Inflammatory macrophage (primary cell): ENCODE measurements around the gene COMTD1.

ENCODE experiments used
- DNase-seq, 2 donors: peaks; one replicate each; pipeline ENCODE4 v3.0.0-alpha.2; 2020 to 2022

The COMTD1 gene

GRCh38 chr10:75245354-75246250, 9.8 kb upstream of the COMTD1 start:
- no peak for DNase-seq

- DNase-seq: no peak
Observed at GRCh38 chr10:75244487-75245353, 9.0 kb upstream of the COMTD1 start.

- DNase-seq: no peak
Observed at GRCh38 chr10:75243426-75243825, 7.7 kb upstream of the COMTD1 start.

GRCh38 chr10:75240329-75241076, 4.7 kb upstream of the COMTD1 start:
- DNase-seq: no peak

DNA sequence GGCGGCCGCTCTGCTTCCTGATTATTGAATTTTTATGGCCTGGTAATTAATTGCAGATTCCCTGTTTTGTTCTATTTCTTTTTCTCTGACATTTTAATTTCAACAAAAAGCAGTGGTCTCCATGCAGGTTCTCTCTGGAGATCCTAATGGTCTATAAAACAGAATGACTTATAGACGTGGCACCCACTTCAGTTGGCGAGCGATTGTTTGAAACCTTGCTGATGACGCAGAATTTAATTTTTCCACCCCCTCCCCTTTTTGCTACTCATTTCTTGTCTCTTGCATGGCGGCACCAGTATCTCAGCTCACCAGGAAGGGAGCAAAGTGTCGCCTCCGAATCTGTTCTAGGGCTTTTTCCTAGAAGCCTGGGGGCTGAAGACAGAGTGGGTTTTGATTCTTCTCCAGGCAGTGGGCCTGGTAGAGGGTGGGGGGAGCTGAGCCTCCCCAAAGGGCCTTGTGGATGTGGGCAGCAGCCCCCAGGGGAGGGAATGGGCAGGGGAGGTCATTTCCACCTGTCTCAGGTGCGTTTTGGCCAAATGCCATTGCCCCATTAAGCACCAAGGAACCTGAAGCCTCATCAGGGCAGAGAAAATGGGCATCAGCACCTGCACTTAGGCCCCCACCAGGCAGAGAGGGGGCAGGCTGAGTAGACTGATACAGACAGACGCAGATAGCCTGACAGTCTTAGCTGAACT, 3.5 kb upstream of the COMTD1 start:
- DNase-seq: no peak

- no peak for DNase-seq
Observed at GRCh38 chr10:75238182-75239095, 2.7 kb upstream of the COMTD1 start.

GRCh38 chr10:75236178-75236825, 545 bp upstream of the COMTD1 start:
- DNase-seq: no peak

DNA sequence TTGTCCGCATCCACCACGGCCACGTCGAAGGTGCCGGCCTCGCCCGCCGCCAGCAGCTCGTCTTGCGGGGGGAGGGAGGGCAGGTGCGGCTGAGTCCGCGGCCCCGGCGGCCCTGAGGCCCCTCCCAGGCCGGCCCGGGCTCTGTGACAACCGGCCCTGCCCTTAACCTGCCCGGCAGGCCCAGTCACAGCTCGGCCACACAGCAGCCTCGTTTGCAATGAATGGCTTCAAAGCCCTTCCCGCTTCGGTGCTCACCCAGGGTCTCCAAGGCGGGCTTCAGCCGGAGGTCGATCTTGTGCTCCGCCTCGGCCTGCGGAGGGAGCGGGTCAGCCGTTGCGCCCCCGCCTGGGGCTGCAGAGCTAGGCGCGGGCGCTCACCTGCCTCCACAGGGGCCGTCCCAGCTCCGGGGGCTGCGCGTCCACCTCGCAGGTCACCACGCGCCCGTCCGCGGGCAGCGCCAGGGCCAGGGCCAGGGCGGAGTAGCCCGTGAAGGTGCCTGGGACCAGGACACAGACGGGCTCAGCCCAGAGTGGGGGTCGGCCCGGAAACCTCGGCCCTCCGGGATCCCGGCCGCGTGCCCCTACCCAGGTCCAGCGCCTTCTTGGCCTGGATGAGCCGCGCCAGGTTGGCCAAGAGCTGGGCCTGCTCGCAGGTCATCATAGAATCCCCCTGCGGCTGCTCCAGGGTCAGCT, 928 bp downstream of the COMTD1 start:
- no peak for DNase-seq

GRCh38 chr10:75234017-75234682, 1.6 kb downstream of the COMTD1 start:
- DNase-seq: peak; percentile 92 to 94

GRCh38 chr10:75233444-75234016, 2.2 kb downstream of the COMTD1 start:
- DNase-seq: no peak

DNA sequence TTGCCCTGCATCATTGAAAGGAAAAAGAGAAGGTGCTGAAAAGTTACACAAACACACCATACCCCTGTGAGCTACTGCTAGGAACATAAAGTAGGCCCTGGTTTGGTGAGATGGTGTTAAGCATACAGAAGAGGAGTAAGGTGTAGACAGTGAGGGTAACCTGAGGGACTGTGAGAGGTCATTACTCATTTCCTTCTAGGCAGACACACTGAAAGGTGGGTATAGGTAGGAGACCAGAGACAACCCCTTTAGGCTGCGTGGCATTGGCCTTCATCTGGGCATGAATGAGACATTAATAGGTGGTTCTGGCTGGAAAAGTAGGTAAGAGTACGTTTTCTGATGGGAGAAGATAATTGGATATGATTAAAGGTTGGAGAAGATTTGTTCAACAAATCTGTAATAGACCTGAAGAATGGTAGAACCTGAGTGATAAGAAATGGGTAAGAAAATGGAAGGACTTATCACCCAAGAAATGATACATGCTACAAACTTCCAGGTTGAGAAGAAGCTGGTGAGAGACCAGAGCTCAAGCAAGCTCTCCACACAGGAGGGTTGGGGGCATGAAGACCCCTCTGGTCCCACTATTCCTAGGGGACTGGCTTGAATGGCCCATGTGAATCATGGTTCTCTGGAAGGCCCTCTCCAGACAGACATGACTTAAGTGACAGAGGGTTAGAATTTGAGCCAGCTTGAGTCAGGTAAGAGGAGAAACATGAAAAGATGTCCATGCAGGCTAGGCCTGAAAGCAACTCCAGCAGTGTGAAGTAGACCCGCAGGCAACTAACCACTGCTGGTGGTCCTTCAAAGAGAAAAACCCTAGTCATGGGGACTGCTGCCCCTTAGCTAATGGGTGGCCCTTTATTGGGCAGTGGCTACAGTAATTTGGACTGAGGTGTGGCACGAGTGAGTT, 3.8 kb downstream of the COMTD1 start:
- DNase-seq: no peak

DNA sequence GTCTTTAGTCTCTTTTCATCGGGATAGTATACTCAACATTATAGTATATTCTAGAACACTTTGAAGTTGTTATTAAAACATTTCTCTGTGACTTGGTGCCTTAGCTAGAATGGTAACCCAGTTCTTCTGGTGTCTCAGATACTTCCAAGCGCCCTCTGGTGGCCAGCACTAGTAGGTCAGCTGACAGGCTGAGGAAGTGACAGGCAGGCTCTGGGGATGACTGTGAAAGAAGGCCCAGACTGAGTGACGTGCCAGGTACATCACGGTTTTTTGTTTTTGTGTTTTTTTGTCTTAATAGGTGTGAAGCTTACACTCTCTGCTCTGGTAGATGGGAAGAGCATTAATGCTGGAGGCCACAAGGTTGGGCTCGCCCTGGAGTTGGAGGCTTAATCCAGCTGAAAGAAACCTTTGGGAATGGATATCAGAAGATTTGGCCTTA, 5.1 kb downstream of the COMTD1 start:
- DNase-seq: peak; percentile 91 to 92

DNA sequence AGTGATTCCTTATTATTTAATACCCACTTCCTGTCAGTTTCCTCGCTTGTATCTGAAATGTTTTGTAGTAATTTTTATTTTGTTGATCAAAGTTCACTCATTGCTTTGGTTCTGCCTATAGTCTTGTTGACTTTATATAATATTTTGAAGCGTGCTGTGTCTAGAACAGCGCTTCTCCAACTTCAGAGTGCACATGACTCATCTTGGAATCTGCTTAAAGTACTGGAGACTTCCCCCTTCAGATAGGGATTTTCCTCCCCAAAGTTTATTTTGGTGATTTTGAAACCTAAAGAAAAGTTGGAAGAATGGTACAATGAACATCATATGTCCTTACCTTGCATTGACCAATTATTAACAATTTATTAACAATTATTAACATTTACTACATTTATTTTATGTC, 5.8 kb downstream of the COMTD1 start:
- DNase-seq: no peak

DNA sequence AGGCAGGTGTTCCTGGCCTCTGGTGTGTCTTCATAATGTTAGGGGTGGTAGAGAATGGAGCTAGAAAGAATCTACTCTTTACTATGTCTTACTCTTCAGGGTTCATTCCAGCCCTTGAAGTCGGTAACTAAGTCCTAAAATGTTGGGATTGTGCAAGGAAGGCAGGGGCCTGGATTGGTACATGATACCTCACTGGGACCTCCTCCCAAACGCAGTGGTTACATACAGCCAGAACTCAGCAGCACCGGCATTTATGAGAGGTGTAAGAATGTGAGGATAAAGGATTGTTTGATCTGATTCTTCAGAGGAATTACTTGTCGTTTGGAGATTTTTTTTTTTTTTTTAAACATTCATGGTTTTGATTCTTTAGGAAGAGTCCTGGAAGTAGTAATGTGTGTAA, 6.9 kb downstream of the COMTD1 start:
- no peak for DNase-seq

GRCh38 chr10:75228278-75228677, 7.5 kb downstream of the COMTD1 start:
- DNase-seq: no peak

DNA sequence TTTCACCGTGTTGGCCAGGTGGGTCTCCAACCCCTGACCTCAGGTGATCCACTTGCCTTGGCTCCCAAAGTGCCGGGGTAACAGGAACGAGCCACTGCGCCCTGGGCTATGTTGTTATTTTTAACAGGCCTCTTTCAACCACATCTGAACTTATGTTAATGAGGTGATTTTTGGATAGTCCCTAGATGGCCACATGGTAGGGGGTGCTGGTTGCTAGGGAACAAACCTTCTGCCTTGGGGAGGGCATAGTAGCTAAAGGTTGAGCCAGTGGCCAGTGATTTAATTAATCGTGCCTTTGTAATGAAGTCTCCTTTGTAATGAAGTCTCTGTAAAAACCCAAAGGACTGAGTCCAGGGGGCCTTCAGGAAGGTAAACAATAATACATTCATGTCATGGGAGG, 9.1 kb downstream of the COMTD1 start:
- DNase-seq: no peak

- DNase-seq: no peak
Observed at GRCh38 chr10:75226095-75226494, 9.7 kb downstream of the COMTD1 start.

DNA sequence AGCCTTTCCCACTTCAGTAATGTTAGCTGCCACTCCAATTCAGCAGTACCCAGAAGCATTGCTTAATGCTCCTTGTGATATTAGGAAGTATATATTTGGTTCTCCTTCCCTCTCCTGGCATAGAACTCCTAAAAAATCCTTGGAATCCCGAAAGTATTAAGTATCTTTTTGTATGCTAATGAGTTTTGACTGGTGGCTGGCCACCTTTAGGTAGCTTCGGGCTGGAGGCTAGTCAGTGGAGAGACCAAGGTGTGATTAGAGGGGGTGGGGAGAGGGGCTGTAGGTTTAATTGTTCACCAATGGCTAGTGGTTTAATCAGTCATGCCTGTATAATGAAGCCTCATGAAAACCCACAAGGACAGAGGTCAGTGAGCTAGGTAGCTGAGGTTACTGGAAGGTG, 12.2 kb downstream of the COMTD1 start:
- DNase-seq: no peak
